Measurements from ENCODE around the gene REX1BD. TPM values are rescaled to one million over a fixed set of nuclear protein-coding genes. Genes with fewer than 3 reads are reported as not detected.

REX1BD gene
- total RNA-seq, 2 donors from 2014 or later: 98.9 to 149 TPM

DNA sequence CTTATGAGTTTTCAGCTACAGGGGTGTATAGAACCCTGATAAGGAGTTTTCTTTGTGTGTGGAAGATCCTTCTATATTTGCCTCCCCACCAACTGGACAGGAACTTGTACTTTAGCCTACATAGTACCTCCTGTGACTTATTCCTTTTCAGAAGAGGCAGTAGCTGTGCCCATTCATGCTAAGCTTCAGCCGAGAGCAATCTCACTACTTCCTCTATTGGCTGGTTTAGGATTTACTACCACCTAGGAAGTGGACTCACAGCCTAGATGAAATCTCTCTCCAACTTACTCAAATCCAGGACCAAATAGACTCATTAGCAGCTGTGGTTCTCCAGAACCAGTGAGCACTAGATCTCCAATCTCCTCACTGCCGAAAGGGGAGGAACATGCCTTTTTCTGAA, 2.3 kb upstream of the REX1BD start:
- peaks cover 0 to 3% of the 10 kb centered on the region in 2 donors for H3K36me3 ChIP-seq
- TF ChIP-seq POLR2A (IDR thresholded peaks at IDR 0.05) (no peak), POLR2AphosphoS5 (IDR thresholded peaks at IDR 0.05) (no peak)
- TF ChIP-seq, protein P1, sequence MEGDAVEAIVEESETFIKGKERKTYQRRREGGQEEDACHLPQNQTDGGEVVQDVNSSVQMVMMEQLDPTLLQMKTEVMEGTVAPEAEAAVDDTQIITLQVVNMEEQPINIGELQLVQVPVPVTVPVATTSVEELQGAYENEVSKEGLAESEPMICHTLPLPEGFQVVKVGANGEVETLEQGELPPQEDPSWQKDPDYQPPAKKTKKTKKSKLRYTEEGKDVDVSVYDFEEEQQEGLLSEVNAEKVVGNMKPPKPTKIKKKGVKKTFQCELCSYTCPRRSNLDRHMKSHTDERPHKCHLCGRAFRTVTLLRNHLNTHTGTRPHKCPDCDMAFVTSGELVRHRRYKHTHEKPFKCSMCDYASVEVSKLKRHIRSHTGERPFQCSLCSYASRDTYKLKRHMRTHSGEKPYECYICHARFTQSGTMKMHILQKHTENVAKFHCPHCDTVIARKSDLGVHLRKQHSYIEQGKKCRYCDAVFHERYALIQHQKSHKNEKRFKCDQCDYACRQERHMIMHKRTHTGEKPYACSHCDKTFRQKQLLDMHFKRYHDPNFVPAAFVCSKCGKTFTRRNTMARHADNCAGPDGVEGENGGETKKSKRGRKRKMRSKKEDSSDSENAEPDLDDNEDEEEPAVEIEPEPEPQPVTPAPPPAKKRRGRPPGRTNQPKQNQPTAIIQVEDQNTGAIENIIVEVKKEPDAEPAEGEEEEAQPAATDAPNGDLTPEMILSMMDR (IDR thresholded peaks at IDR 0.05): no peak
- no peak overlapping the region for H3K27ac ChIP-seq
- H3K4me1 ChIP-seq (replicated peaks): peaks cover 5% of the 10 kb centered on the region
- H3K9me3 ChIP-seq: no peaks in the 10 kb centered on the region
- DNase-seq (ENCODE audit: low spot score): no peak
- no peak overlapping the region for H3K4me3 ChIP-seq
- no peaks in the 10 kb centered on the region for H3K27me3 ChIP-seq (replicated peaks; ENCODE audit: insufficient read depth)
- 50% methylated on average over 2 of the region's 2 CpGs for WGBS
- intact Hi-C loops (cut with DNase I): no loop called here

DNA sequence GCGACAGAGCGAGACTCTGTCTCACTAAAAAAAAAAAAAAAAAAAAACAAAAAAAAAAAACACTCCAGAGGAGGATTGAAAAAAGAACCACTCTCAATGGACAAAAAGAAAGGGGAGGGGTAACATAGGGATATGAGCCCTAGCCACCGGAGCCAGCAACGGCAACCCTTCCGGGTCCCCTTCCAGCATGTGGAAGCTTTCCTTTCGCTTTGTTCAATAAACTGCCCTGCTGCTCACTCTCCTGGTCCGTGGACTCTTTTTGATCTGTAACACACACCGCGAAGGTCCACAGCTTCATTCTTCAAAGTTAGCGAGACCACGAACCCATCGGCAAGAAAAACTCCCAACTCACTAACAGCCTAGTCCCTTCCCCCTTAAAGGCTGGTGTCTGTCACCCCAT, 1.0 kb upstream of the REX1BD start:
- no peaks in the 10 kb centered on the region for H3K27me3 ChIP-seq (replicated peaks; ENCODE audit: insufficient read depth)
- DNase-seq (ENCODE audit: low spot score): no peak
- peaks cover 5% of the 10 kb centered on the region for H3K4me1 ChIP-seq (replicated peaks)
- H3K27ac ChIP-seq: no peak overlapping the region
- intact Hi-C loops (cut with DNase I): no loop called here
- H3K4me3 ChIP-seq: no peak overlapping the region
- WGBS: 90% methylated on average over 12 of the region's 12 CpGs
- no peaks in the 10 kb centered on the region for H3K9me3 ChIP-seq
- peaks cover 0 to 3% of the 10 kb centered on the region in 2 donors for H3K36me3 ChIP-seq
- TF ChIP-seq, protein P1 (IDR thresholded peaks at IDR 0.05): no peak
- TF ChIP-seq POLR2AphosphoS5 (IDR thresholded peaks at IDR 0.05) (no peak), POLR2A (IDR thresholded peaks at IDR 0.05) (no peak)

DNA sequence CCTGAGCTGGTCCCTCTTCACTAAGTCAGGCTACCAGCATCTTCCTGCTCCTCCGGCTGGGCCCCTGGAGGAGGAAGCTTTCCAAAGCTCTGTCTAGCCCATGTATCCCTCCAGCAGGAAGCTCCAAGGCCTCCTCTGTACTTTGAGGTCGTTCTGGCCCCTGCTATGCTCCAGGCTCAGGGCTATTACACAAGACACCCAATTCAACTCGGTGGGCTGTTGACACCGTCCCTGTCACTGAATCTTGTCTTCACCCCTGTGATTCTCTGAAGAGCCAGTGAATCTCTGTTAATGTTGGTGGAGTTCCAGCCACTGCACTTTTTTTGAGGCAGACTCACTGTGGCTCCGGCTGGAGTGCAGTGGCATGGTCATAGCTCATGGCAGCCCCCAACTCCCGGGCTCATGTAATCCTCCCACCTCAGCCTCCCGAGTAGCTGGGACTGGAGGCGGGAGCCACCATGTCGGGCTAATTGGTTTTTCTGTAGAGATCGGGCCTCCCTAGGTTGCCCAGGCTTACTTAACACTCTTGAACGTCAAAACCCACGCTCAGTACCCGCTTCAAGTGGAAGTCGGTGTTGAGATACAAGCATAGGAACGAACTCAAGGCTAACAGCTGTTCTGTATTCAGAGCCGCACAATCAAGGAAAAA, 512 bp upstream of the REX1BD start:
- Histone ChIP-seq H3K4me1 (replicated peaks) (peaks cover 5% of the 10 kb centered on the region), H3K4me3 (peak overlapping the region; percentile 66 to 84), H3K27me3 (replicated peaks; ENCODE audit: insufficient read depth) (no peaks in the 10 kb centered on the region), H3K36me3 (peaks cover 0 to 3% of the 10 kb centered on the region in 2 donors), H3K27ac (peak overlapping the region; percentile 78 to 79), H3K9me3 (no peaks in the 10 kb centered on the region)
- 33% methylated on average over 16 of the region's 16 CpGs for WGBS
- TF ChIP-seq POLR2AphosphoS5 (IDR thresholded peaks at IDR 0.05): no peak
- TF ChIP-seq, protein P1 (IDR thresholded peaks at IDR 0.05): no peak
- no peak for DNase-seq (ENCODE audit: low spot score)
- intact Hi-C loops (cut with DNase I): loop anchor here (2.0 kb wide), 1 partner anchor 137 kb away; no protein-coding TSS in a partner anchor

DNA sequence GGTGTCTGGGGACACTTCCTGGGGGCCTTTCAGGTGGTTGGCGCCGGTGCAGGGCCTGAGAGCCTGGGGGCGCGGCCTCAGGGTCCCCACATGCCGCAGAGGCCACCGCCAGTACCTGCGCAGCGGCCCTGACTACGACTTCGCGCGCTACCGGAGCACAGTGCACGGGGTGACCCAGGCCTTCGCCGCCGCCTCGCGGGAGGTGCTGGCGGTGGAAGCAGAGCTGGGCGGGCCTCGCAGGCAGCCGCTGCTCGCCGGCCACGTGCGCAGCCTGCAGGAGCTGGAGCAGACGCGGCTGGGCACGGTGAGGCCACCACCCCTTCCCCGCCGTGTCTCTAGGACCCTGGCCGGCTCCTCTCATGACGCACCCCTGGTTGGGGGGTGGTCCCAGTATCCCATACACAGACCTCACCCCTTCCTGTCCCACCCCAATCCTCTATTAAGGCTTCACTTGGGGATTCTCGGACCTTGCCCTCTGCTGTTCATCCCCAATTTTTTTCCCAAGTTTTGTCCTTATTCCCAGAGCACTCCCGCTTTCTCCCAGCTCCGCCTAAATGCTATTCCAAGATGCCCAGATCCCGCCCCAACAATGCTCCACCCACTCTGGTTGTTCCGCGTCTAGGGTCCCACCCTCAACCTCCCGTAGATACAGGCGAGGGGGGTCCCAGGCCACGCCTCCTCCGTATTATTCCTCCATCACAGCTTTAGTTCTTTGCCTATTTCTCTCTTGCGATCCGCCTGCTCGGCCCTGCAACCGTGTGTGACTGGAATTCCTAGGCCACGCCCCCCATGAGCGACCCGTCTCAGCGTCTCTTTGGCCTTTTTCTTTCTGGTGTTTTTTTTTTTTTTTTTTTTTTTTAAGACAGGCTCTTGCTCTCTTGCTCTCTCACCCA, 1.0 kb downstream of the REX1BD start:
- intact Hi-C loops (cut with DNase I): loop anchor here (2.0 kb wide), 1 partner anchor 139 kb away; no protein-coding TSS in a partner anchor
- peak; percentile 39 for DNase-seq (ENCODE audit: low spot score)
- 16% methylated on average over 42 of the region's 52 CpGs for WGBS
- peaks cover 7% of the 10 kb centered on the region for H3K4me1 ChIP-seq (replicated peaks)
- H3K9me3 ChIP-seq: no peaks in the 10 kb centered on the region
- H3K36me3 ChIP-seq: peaks cover 0 to 3% of the 10 kb centered on the region in 2 donors
- H3K4me3 ChIP-seq: peak overlapping the region; percentile 66 to 84
- no peaks in the 10 kb centered on the region for H3K27me3 ChIP-seq (replicated peaks; ENCODE audit: insufficient read depth)
- peak overlapping the region; percentile 78 to 79 for H3K27ac ChIP-seq
- TF ChIP-seq, protein P1 (IDR thresholded peaks at IDR 0.05): peak in 2 of 4 experiments; percentile 45 to 48
- TF ChIP-seq POLR2AphosphoS5 (IDR thresholded peaks at IDR 0.05): no peak
- no peak for TF ChIP-seq POLR2A (IDR thresholded peaks at IDR 0.05)

Data from prostate gland (tissue), 2 donors.